Tibial nerve (tissue), 4 donors: ENCODE measurements around the gene LMBRD2. TPM values are rescaled to one million over a fixed set of nuclear protein-coding genes. Genes with fewer than 3 reads are reported as not detected.

Experiments used
- DNase-seq, 2 donors: peaks; one replicate each; pipeline ENCODE4 v3.0.0-alpha.2; 2019; ENCODE audit warnings: low spot score in 2 of 2
- H3K27ac ChIP-seq, 4 donors: fragments of 200-600 bp; sonication (generic) in 3 of 4; one replicate each; pipeline ENCODE4 v1.5.1; 2017 to 2019; ENCODE audit warnings: mild to moderate bottlenecking in 1 of 4
- H3K27me3 ChIP-seq, 2 donors: fragments of 200-600 bp; sonication (generic) in 1 of 2; one replicate each; pipeline versions ENCODE4 v1.5.1 to v1.6.0; 2017 to 2019
- H3K36me3 ChIP-seq, 3 donors: fragments of 200-600 bp; sonication (generic); one replicate each; pipeline ENCODE4 v1.5.1; 2018 to 2019
- H3K4me1 ChIP-seq, 4 donors: fragments of 200-600 bp; sonication (generic) in 3 of 4; one replicate each; pipeline ENCODE4 v1.5.1; 2017 to 2019
- H3K4me3 ChIP-seq, 4 donors: fragments of 200-600 bp; sonication (generic) in 3 of 4; one replicate each; pipeline ENCODE4 v1.5.1; 2017 to 2019; ENCODE audit warnings: mild to moderate bottlenecking in 1 of 4, moderate library complexity in 1 of 4
- H3K9me3 ChIP-seq, 4 donors: fragments of 200-600 bp; sonication (generic) in 3 of 4; one replicate each; pipeline ENCODE4 v1.5.1; 2017 to 2019
- CTCF ChIP-seq, 5 experiments: fragments of 200-600 bp in 3 of 5; fragments of 450-650 bp in 2 of 5; sonication (generic) in 3 of 5; IDR thresholded peaks; one replicate each; pipeline ENCODE4 v1.5.1; 2016 to 2019; ENCODE audit warnings: antibody characterized with exemption in 5 of 5, mild to moderate bottlenecking in 3 of 5, moderate library complexity in 2 of 5
- EP300 ChIP-seq, 2 donors: sonication (generic); formaldehyde crosslinking; IDR thresholded peaks; one replicate each; pipeline ENCODE4 v1.6.1; 2017; ENCODE audit warnings: antibody characterized with exemption in 2 of 2, mild to moderate bottlenecking in 1 of 2
- POLR2A ChIP-seq, 2 donors: fragments of 450-650 bp; IDR thresholded peaks; one replicate each; pipeline ENCODE4 v1.6.1; 2017; ENCODE audit warnings: antibody characterized with exemption in 2 of 2, mild to moderate bottlenecking in 2 of 2, moderate library complexity in 2 of 2
- WGBS, 2 donors: methylation state at CpG; one replicate each; pipeline ENCODE4 v1.1.5; 2018; 5-methylcytosine and 5-hydroxymethylcytosine counted together
- total RNA-seq, 4 donors: library from RNA; depleted of rRNA; stranded (reverse); fragments of >200 nt; gene quantifications; one replicate each; pipeline ENCODE4 v1.1.0, GENCODE V29; 2016

LMBRD2 gene
- total RNA-seq, 4 donors from 2014 or later = 9.0 to 29.7 (median 15.6) TPM

GRCh38 chr5:36155291-36155690, 3.6 kb upstream of the LMBRD2 start:
- no peaks in the 10 kb centered on the region for H3K27me3 ChIP-seq
- peaks cover 0 to 63% (median 0%) of the 10 kb centered on the region in 3 donors for H3K36me3 ChIP-seq
- H3K4me3 ChIP-seq = no peak overlapping the region
- no peak for DNase-seq
- 82% methylated on average over 7 of the region's 7 CpGs for WGBS, 2 donors
- TF ChIP-seq CTCF (IDR thresholded peaks at IDR 0.05) (no peak), EP300 (IDR thresholded peaks at IDR 0.05) (no peak), POLR2A (IDR thresholded peaks at IDR 0.05) (no peak)
- peaks cover 0 to 41% (median 9%) of the 10 kb centered on the region in 4 donors for H3K4me1 ChIP-seq
- no peak overlapping the region for H3K27ac ChIP-seq
- H3K9me3 ChIP-seq = no peaks in the 10 kb centered on the region

DNA sequence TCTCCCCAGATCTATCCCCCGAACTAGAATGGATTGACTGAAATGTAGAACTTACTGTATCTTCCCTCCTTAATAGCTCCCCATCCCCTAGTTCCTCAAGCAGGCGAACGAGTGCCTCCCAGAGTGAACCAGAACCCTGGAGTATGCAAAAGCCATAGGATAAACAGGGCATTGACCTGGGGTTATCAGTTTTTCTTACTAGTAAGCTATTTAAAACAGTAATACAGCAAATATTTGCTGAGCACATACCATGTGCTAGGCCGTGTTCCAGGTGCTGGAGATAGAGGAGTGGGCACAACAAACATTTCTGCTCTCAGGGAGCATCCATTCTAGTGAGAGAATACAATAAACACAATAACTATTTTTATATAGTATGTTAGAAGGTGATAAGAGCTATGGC, 2.0 kb upstream of the LMBRD2 start:
- Histone ChIP-seq H3K27me3 (no peaks in the 10 kb centered on the region), H3K27ac (no peak overlapping the region), H3K4me3 (no peak overlapping the region), H3K4me1 (peaks cover 0 to 51% (median 12%) of the 10 kb centered on the region in 4 donors), H3K36me3 (peaks cover 0 to 47% (median 0%) of the 10 kb centered on the region in 3 donors), H3K9me3 (no peaks in the 10 kb centered on the region)
- DNase-seq = no peak
- TF ChIP-seq EP300 (IDR thresholded peaks at IDR 0.05) (no peak), CTCF (IDR thresholded peaks at IDR 0.05) (no peak), POLR2A (IDR thresholded peaks at IDR 0.05) (no peak)
- 80% methylated on average over 4 of the region's 4 CpGs for WGBS, 2 donors

GRCh38 chr5:36153298-36153677, 1.6 kb upstream of the LMBRD2 start:
- no peaks in the 10 kb centered on the region for H3K27me3 ChIP-seq
- no peak for TF ChIP-seq POLR2A (IDR thresholded peaks at IDR 0.05)
- peak overlapping the region in 1 of 4 donors; percentile 3 for H3K27ac ChIP-seq
- DNase-seq = no peak
- H3K36me3 ChIP-seq = peaks cover 0 to 43% (median 0%) of the 10 kb centered on the region in 3 donors
- peak overlapping the region in 1 of 4 donors; percentile 83 for H3K4me3 ChIP-seq
- H3K4me1 ChIP-seq = peaks cover 0 to 54% (median 12%) of the 10 kb centered on the region in 4 donors
- H3K9me3 ChIP-seq = no peaks in the 10 kb centered on the region
- 62 to 65% methylated on average over 7 of the region's 7 CpGs for WGBS, 2 donors

- Histone ChIP-seq H3K4me1 (peaks cover 0 to 54% (median 12%) of the 10 kb centered on the region in 4 donors), H3K27ac (peak overlapping the region in 2 of 4 donors; percentile 9 to 83)
- no peak for TF ChIP-seq CTCF (IDR thresholded peaks at IDR 0.05)
- TF ChIP-seq EP300 (IDR thresholded peaks at IDR 0.05) = no peak
- no peak for TF ChIP-seq POLR2A (IDR thresholded peaks at IDR 0.05)
Measured at GRCh38 chr5:36152324-36153297, 924 bp upstream of the LMBRD2 start.

GRCh38 chr5:36150676-36151433, 832 bp downstream of the LMBRD2 start:
- peaks cover 0 to 19% (median 0%) of the 10 kb centered on the region in 3 donors for H3K36me3 ChIP-seq
- TF ChIP-seq POLR2A (IDR thresholded peaks at IDR 0.05) = no peak
- no peak for TF ChIP-seq EP300 (IDR thresholded peaks at IDR 0.05)
- TF ChIP-seq CTCF (IDR thresholded peaks at IDR 0.05) = no peak
- no peaks in the 10 kb centered on the region for H3K27me3 ChIP-seq
- H3K4me3 ChIP-seq = peak overlapping the region; percentile 62 to 97 (median 87)
- H3K9me3 ChIP-seq = no peaks in the 10 kb centered on the region
- no peak for DNase-seq
- 3 to 5% methylated on average over 23 of the region's 23 CpGs for WGBS, 2 donors
- peaks cover 0 to 44% (median 12%) of the 10 kb centered on the region in 4 donors for H3K4me1 ChIP-seq
- peak overlapping the region; percentile 10 to 84 (median 82) for H3K27ac ChIP-seq

More at GRCh38 chr5:36152324-36153297, 924 bp upstream of the LMBRD2 start:
- no peak for DNase-seq
- Histone ChIP-seq H3K36me3 (peaks cover 0 to 36% (median 0%) of the 10 kb centered on the region in 3 donors), H3K4me3 (peak overlapping the region; percentile 62 to 97 (median 87)), H3K27me3 (no peaks in the 10 kb centered on the region), H3K9me3 (no peaks in the 10 kb centered on the region)
- WGBS, 2 donors = 2 to 4% methylated on average over 24 of the region's 24 CpGs
